Measurements from ENCODE around the gene DRAP1. TPM values are rescaled to one million over a fixed set of nuclear protein-coding genes. Genes with fewer than 3 reads are reported as not detected.
A peak's percentile ranks its signal among the peaks of the same experiment; 100 is the strongest.

Gene DRAP1
- total and polyA plus RNA-seq, 9 of the 15 experiments (the other 6 are each of a cell fraction or from before 2014, with no cell fraction given) = 9.6 to 200 (median 92.9) TPM

- TF ChIP-seq, protein P1, sequence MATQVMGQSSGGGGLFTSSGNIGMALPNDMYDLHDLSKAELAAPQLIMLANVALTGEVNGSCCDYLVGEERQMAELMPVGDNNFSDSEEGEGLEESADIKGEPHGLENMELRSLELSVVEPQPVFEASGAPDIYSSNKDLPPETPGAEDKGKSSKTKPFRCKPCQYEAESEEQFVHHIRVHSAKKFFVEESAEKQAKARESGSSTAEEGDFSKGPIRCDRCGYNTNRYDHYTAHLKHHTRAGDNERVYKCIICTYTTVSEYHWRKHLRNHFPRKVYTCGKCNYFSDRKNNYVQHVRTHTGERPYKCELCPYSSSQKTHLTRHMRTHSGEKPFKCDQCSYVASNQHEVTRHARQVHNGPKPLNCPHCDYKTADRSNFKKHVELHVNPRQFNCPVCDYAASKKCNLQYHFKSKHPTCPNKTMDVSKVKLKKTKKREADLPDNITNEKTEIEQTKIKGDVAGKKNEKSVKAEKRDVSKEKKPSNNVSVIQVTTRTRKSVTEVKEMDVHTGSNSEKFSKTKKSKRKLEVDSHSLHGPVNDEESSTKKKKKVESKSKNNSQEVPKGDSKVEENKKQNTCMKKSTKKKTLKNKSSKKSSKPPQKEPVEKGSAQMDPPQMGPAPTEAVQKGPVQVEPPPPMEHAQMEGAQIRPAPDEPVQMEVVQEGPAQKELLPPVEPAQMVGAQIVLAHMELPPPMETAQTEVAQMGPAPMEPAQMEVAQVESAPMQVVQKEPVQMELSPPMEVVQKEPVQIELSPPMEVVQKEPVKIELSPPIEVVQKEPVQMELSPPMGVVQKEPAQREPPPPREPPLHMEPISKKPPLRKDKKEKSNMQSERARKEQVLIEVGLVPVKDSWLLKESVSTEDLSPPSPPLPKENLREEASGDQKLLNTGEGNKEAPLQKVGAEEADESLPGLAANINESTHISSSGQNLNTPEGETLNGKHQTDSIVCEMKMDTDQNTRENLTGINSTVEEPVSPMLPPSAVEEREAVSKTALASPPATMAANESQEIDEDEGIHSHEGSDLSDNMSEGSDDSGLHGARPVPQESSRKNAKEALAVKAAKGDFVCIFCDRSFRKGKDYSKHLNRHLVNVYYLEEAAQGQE (IDR thresholded peaks at IDR 0.05; ENCODE audit: borderline replicate concordance) = peak; percentile 87
- TF ChIP-seq, protein P1 (CRISPR knock-in tag; IDR thresholded peaks at IDR 0.05; ENCODE audit: low read depth) = no peak
- 0 out of 2 replicates have a peak, but pooled peaks have one; percentile 33 for TF ChIP-seq ERF (CRISPR knock-in tag; IDR thresholded peaks at IDR 0.05)
- TF ChIP-seq TEAD4 (IDR thresholded peaks at IDR 0.05; ENCODE audit: low read length) = no peak
- no peak for TF ChIP-seq TEAD4 (CRISPR knock-in tag; IDR thresholded peaks at IDR 0.05; ENCODE audit: borderline replicate concordance)
- no peak for TF ChIP-seq ZNF232 (CRISPR knock-in tag; IDR thresholded peaks at IDR 0.05)
- TF ChIP-seq, protein P2, sequence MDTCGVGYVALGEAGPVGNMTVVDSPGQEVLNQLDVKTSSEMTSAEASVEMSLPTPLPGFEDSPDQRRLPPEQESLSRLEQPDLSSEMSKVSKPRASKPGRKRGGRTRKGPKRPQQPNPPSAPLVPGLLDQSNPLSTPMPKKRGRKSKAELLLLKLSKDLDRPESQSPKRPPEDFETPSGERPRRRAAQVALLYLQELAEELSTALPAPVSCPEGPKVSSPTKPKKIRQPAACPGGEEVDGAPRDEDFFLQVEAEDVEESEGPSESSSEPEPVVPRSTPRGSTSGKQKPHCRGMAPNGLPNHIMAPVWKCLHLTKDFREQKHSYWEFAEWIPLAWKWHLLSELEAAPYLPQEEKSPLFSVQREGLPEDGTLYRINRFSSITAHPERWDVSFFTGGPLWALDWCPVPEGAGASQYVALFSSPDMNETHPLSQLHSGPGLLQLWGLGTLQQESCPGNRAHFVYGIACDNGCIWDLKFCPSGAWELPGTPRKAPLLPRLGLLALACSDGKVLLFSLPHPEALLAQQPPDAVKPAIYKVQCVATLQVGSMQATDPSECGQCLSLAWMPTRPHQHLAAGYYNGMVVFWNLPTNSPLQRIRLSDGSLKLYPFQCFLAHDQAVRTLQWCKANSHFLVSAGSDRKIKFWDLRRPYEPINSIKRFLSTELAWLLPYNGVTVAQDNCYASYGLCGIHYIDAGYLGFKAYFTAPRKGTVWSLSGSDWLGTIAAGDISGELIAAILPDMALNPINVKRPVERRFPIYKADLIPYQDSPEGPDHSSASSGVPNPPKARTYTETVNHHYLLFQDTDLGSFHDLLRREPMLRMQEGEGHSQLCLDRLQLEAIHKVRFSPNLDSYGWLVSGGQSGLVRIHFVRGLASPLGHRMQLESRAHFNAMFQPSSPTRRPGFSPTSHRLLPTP (IDR thresholded peaks at IDR 0.05; ENCODE audit: borderline replicate concordance, extremely low read depth, insufficient read length) = no peak
- TF ChIP-seq LEF1 (IDR thresholded peaks at IDR 0.05) = no peak
- TF ChIP-seq KLF6 (CRISPR knock-in tag; IDR thresholded peaks at IDR 0.05; ENCODE audit: borderline replicate concordance) = no peak
- TF ChIP-seq, protein P3, sequence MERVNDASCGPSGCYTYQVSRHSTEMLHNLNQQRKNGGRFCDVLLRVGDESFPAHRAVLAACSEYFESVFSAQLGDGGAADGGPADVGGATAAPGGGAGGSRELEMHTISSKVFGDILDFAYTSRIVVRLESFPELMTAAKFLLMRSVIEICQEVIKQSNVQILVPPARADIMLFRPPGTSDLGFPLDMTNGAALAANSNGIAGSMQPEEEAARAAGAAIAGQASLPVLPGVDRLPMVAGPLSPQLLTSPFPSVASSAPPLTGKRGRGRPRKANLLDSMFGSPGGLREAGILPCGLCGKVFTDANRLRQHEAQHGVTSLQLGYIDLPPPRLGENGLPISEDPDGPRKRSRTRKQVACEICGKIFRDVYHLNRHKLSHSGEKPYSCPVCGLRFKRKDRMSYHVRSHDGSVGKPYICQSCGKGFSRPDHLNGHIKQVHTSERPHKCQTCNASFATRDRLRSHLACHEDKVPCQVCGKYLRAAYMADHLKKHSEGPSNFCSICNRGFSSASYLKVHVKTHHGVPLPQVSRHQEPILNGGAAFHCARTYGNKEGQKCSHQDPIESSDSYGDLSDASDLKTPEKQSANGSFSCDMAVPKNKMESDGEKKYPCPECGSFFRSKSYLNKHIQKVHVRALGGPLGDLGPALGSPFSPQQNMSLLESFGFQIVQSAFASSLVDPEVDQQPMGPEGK (CRISPR knock-in tag; IDR thresholded peaks at IDR 0.05; ENCODE audit: borderline replicate concordance) = no peak
- TF ChIP-seq ELF4 (CRISPR knock-in tag; IDR thresholded peaks at IDR 0.05) = no peak
- peak; percentile 39; the same call in 1 of the 2 replicates for TF ChIP-seq SP1 (CRISPR knock-in tag; IDR thresholded peaks at IDR 0.05)
- TF ChIP-seq SIX5 (IDR thresholded peaks at IDR 0.05; ENCODE audit: borderline replicate concordance in 1 of 2, insufficient read depth in 1 of 2, low read depth in 1 of 2, low read length in 2 of 2) = no peak
- no peak for TF ChIP-seq ZNF316 (IDR thresholded peaks at IDR 0.05)
Measured at GRCh38 chr11:65884716-65885092, 34.5 kb upstream of the DRAP1 start (continued).
